ENCODE data around the gene MYEF2.

- no peak for TF ChIP-seq EZH2phosphoT487 (IDR thresholded peaks at IDR 0.05; ENCODE audit: borderline replicate concordance, low read depth, low read length)
- TF ChIP-seq, protein P1, sequence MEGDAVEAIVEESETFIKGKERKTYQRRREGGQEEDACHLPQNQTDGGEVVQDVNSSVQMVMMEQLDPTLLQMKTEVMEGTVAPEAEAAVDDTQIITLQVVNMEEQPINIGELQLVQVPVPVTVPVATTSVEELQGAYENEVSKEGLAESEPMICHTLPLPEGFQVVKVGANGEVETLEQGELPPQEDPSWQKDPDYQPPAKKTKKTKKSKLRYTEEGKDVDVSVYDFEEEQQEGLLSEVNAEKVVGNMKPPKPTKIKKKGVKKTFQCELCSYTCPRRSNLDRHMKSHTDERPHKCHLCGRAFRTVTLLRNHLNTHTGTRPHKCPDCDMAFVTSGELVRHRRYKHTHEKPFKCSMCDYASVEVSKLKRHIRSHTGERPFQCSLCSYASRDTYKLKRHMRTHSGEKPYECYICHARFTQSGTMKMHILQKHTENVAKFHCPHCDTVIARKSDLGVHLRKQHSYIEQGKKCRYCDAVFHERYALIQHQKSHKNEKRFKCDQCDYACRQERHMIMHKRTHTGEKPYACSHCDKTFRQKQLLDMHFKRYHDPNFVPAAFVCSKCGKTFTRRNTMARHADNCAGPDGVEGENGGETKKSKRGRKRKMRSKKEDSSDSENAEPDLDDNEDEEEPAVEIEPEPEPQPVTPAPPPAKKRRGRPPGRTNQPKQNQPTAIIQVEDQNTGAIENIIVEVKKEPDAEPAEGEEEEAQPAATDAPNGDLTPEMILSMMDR (conservative IDR thresholded peaks at IDR 0.05; ENCODE audit: low read length) = no peak
Observed at GRCh38 chr15:48085591-48085930, 92.5 kb downstream of the MYEF2 start.
